GM19397 (cell line): ENCODE measurements around the gene GALNT16.

Source experiments
- ATAC-seq: cut with Tn5 transposase; IDR thresholded peaks from one replicate; pipeline ENCODE4 v1.9.1; 2021; ENCODE audit warnings: mild to moderate bottlenecking, moderate library complexity; ENCODE audit not compliant: unreplicated experiment

The GALNT16 gene

GRCh38 chr14:69398818-69399210 lies 138.9 kb downstream of the GALNT16 start:
- no peak for ATAC-seq

DNA sequence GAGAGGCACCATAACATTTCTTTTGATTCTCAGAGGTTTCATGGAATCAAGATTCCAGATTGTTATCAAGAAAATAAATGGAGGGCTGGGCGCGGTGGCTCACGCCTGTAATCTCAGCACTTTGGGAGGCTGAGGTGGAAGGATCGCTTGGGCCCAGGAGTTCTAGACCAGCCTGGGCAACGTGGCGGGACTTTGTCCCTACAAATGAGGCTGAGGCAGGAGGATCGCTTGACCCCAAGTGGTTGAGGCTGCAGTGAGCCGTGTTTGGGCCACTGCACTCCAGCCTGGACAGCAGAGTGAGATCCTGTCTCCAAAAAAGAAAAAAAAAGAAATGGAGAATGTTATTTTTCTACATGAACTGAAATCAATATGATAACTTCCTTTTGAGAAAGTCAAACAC lies 139.8 kb downstream of the GALNT16 start:
- ATAC-seq = no peak

- no peak for ATAC-seq
Measured at GRCh38 chr14:69400154-69400553, 140.2 kb downstream of the GALNT16 start.

DNA sequence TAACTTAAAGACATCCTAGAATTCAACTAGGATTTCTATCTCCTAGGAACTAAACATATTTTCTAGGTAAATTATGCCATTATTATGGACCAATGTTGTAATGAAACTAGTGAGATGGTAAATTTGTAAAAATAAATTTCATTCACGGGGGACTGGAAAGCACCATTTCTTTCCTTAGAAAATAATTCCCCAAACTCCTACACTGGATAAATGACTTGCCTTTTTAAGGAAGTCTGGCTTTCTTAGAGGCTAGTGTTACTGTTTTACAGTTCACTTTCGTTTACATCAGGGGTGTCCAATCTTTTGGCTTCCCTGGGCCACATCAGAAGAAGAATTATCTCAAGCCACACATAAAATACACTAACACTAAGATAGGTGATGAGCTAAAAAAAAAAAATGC lies 141.9 kb downstream of the GALNT16 start:
- ATAC-seq = no peak

DNA sequence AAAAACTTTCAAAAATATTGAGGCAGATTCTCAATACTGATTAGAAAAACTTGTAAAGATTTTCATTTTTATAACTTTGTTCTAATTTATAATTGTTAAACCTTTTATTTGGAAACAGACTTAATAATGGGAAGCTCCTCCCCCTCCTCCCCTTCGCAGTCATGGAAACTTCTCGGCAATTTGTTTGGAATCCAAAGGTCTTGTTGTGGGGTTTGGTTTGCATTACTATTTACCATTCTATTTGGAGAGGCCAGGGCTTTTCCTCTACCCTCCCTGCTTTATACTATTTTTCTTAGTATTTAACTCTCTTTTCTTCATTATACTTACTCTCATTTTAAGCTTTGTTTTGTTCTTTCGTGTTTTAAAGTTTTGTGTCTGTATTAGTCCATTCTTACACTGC lies 144.5 kb downstream of the GALNT16 start:
- no peak for ATAC-seq

- ATAC-seq = no peak
Measured at GRCh38 chr14:69404883-69405282, 144.9 kb downstream of the GALNT16 start.

DNA sequence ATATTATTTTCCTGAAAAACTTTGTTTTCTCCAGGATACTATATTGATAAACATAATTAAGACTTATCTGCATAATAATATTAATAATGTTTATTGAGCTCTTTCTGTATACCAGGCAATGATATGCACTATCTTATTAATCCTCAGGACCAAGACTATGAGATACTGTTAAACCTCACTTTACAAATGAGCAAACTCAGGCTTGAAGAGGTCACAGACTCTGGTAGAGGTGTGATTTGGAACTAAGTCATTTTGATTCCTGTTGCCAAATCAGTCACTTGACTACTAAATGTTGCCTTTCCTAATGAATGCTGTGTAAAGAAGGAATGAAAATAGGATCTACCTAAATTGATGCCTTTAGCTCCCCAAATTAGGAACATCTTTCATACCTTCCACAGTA lies 145.8 kb downstream of the GALNT16 start:
- ATAC-seq = no peak
